SK-N-SH treated with all-trans-retinoic acid at 6 μM for 48 hours (cell line): Measurements from ENCODE around the gene WDR49.

Source experiments
- BACH2 ChIP-seq: fragments of 250-450 bp; sonication (Bioruptor Pico); IDR thresholded peaks from 2 replicates; pipeline ENCODE4 v1.9.0; 2021; ENCODE audit warnings: mild to moderate bottlenecking, borderline replicate concordance
- CREB5 ChIP-seq: fragments of 250-450 bp; sonication (Bioruptor Pico); IDR thresholded peaks from 2 replicates; pipeline ENCODE4 v1.5.1; 2020; ENCODE audit warnings: low read depth, mild to moderate bottlenecking, moderate library complexity
- GLIS3 ChIP-seq: fragments of 250-450 bp; sonication (Bioruptor Pico); IDR thresholded peaks from 2 replicates; pipeline ENCODE4 v1.5.0; 2020; ENCODE audit warnings: mild to moderate bottlenecking, moderate library complexity
- ISL1 ChIP-seq: fragments of 250-450 bp; sonication (Bioruptor Pico); IDR thresholded peaks from 2 replicates; pipeline ENCODE4 v2.1.2; 2022; ENCODE audit warnings: mild to moderate bottlenecking, moderate library complexity
- PATZ1 ChIP-seq: fragments of 250-450 bp; sonication (Bioruptor Pico); IDR thresholded peaks from 2 replicates; pipeline ENCODE4 v1.8.0; 2020; ENCODE audit warnings: mild to moderate bottlenecking, moderate library complexity, borderline replicate concordance
- PPARA ChIP-seq: fragments of 250-450 bp; sonication (Bioruptor Pico); IDR thresholded peaks from 2 replicates; pipeline ENCODE4 v1.5.0; 2020; ENCODE audit warnings: mild to moderate bottlenecking, borderline replicate concordance
- TCF4 ChIP-seq: fragments of 250-450 bp; sonication (Bioruptor Pico); IDR thresholded peaks from 2 replicates; pipeline ENCODE4 v1.8.0; 2021; ENCODE audit warnings: mild to moderate bottlenecking, moderate library complexity, borderline replicate concordance
- ZNF565 ChIP-seq: fragments of 450-650 bp; formaldehyde crosslinking; conservative IDR thresholded peaks from 2 replicates; pipeline ENCODE4 v1.5.0; 2020; ENCODE audit warnings: low read depth, mild to moderate bottlenecking, moderate library complexity
- ZNF70 ChIP-seq: fragments of 450-650 bp; formaldehyde crosslinking; IDR thresholded peaks from 2 replicates; pipeline ENCODE4 v1.5.0; 2020; ENCODE audit warnings: mild to moderate bottlenecking, moderate library complexity

GRCh38 chr3:167565489-167565888 is 88.3 kb downstream of the WDR49 start:
- TF ChIP-seq PATZ1: no peak
- TF ChIP-seq CREB5 (CRISPR knock-in tag): no peak
- TF ChIP-seq BACH2 (CRISPR knock-in tag): no peak
- TF ChIP-seq ZNF70 (CRISPR knock-in tag): no peak
- TF ChIP-seq ZNF565 (CRISPR knock-in tag): no peak
- no peak for TF ChIP-seq PPARA
- no peak for TF ChIP-seq ISL1 (CRISPR knock-in tag)
- TF ChIP-seq TCF4: no peak
- TF ChIP-seq GLIS3 (CRISPR knock-in tag): no peak
